SK-N-SH (cell line): ENCODE measurements around the gene B3GNT4. TPM values are rescaled to one million over a fixed set of nuclear protein-coding genes. Genes with fewer than 3 reads are reported as not detected.

Experiments
- CTCF ChIA-PET: fragments of 300-600, 350-600 bp; formaldehyde crosslinking; extraction: SDS; loops from one replicate; lab custom pipeline; 2021; lab: Yijun Ruan, JAX
- POLR2A ChIA-PET: fragments of 350-600 bp; sonication (Branson Sonifier 250); formaldehyde crosslinking; extraction: SDS; loops from one replicate; lab custom pipeline; 2020; ENCODE audit warnings: antibody characterized with exemption, inconsistent platforms; lab: Yijun Ruan, JAX
- DNase-seq: peaks from one replicate; pipeline ENCODE4 v3.0.0; 2012
- H2AFZ ChIP-seq: fragments of 200-600 bp; sonication (generic); 2 replicates; pipeline ENCODE4 v1.8.1; 2016; ENCODE audit warnings: antibody characterized with exemption, mild to moderate bottlenecking, low read depth
- H3F3A ChIP-seq: fragments of 200-600 bp; sonication (generic); replicated peaks from 2 replicates; pipeline ENCODE3; 2016; ENCODE audit warnings: antibody characterized with exemption, mild to moderate bottlenecking; ENCODE audit not compliant: insufficient read depth
- H3K27ac ChIP-seq, 2 experiments: fragments of 200-500 bp in 1 of 2; fragments of 200-600 bp in 1 of 2; sonication (Bioruptor generic) in 1 of 2; sonication (generic), shearing (Covaris generic) in 1 of 2; 2 replicates each; pipeline versions ENCODE4 v1.5.1 to v1.6.1; 2014 to 2016; ENCODE audit warnings: low read depth in 2 of 2, inconsistent platforms in 1 of 2, low read length in 1 of 2, mild to moderate bottlenecking in 1 of 2, mixed read lengths in 1 of 2
- H3K27me3 ChIP-seq: fragments of 200-600 bp; sonication (generic), shearing (Covaris generic); 2 replicates; pipeline ENCODE4 v1.6.1; 2016; ENCODE audit warnings: mixed run types; ENCODE audit not compliant: insufficient read depth
- H3K36me3 ChIP-seq, 2 experiments: fragments of 200-500 bp in 1 of 2; fragments of 200-600 bp in 1 of 2; sonication (Bioruptor generic) in 1 of 2; sonication (generic) in 1 of 2; replicated peaks in 1 of 2; 2 replicates each; pipeline versions ENCODE3 to v1.5.1; 2014 to 2016; ENCODE audit warnings: low read length in 1 of 2, mild to moderate bottlenecking in 1 of 2; ENCODE audit not compliant: insufficient read depth in 2 of 2, control insufficient read depth in 1 of 2
- H3K4me1 ChIP-seq, 2 experiments: fragments of 200-500 bp in 1 of 2; fragments of 200-600 bp in 1 of 2; sonication (Bioruptor generic) in 1 of 2; sonication (generic), shearing (Covaris generic) in 1 of 2; 2 replicates each; pipeline versions ENCODE4 v1.5.1 to v1.6.1; 2014 to 2016; ENCODE audit warnings: low read depth in 1 of 2, low read length in 1 of 2, mixed run types in 1 of 2; ENCODE audit not compliant: insufficient read depth in 2 of 2, control insufficient read depth in 1 of 2
- H3K4me2 ChIP-seq: fragments of 200-600 bp; sonication (generic), shearing (Covaris generic); 2 replicates; pipeline ENCODE4 v1.6.1; 2017; ENCODE audit warnings: mixed run types
- H3K4me3 ChIP-seq, 2 experiments: fragments of 200-500 bp in 1 of 2; fragments of 200-600 bp in 1 of 2; sonication (Bioruptor generic) in 1 of 2; sonication (generic), shearing (Covaris generic) in 1 of 2; 2 replicates each; pipeline versions ENCODE4 v1.5.1 to v1.8.1; 2014 to 2016; ENCODE audit warnings: low read depth in 2 of 2, inconsistent platforms in 1 of 2, low read length in 1 of 2, mild to moderate bottlenecking in 1 of 2, mixed read lengths in 1 of 2, moderate library complexity in 1 of 2
- H3K79me2 ChIP-seq: fragments of 200-600 bp; sonication (generic); 2 replicates; pipeline ENCODE4 v1.8.1; 2017; ENCODE audit warnings: mild to moderate bottlenecking; ENCODE audit not compliant: insufficient read depth
- H3K9ac ChIP-seq: fragments of 200-600 bp; sonication (generic); 2 replicates; pipeline ENCODE4 v1.6.1; 2017; ENCODE audit warnings: mixed run types
- H3K9me2 ChIP-seq: fragments of 200-600 bp; sonication (generic); 2 replicates; pipeline ENCODE4 v1.6.1; 2017; ENCODE audit warnings: mixed run types
- H3K9me3 ChIP-seq: fragments of 200-600 bp; sonication (generic); 2 replicates; pipeline ENCODE4 v1.6.1; 2017; ENCODE audit warnings: mixed run types, mild to moderate bottlenecking, moderate library complexity
- H4K20me1 ChIP-seq: fragments of 200-600 bp; sonication (generic); 2 replicates; pipeline ENCODE4 v1.6.1; 2017; ENCODE audit warnings: mild to moderate bottlenecking, mixed run types; ENCODE audit not compliant: insufficient read depth
- CHD2 ChIP-seq: fragments of 150-350 bp; IDR thresholded peaks from 2 replicates; pipeline ENCODE4 v1.6.1; 2018; ENCODE audit warnings: low read length; ENCODE audit not compliant: partially characterized antibody
- EP300 ChIP-seq, 2 experiments: IDR thresholded peaks; 2 replicates each; pipeline versions ENCODE4 v1.4.0 to v1.6.1; 2012; ENCODE audit warnings: borderline replicate concordance in 1 of 2, low read depth in 1 of 2, low read length in 1 of 2
- FOXJ3 ChIP-seq: sonication (generic); formaldehyde crosslinking; IDR thresholded peaks from 2 replicates; pipeline ENCODE4 v1.5.1; 2020; ENCODE audit warnings: mild to moderate bottlenecking, missing genetic modification reagents
- FOXM1 ChIP-seq: IDR thresholded peaks from 2 replicates; pipeline ENCODE4 v1.4.0; 2012; ENCODE audit warnings: low read depth, mild to moderate bottlenecking
- JUND ChIP-seq: IDR thresholded peaks from 2 replicates; pipeline ENCODE4 v1.4.0; 2012
- MXI1 ChIP-seq: IDR thresholded peaks from 2 replicates; pipeline ENCODE4 v1.6.1; 2012; ENCODE audit warnings: mild to moderate bottlenecking, low read depth, low read length, improper control_type of control experiment
- NFIC ChIP-seq: IDR thresholded peaks from 2 replicates; pipeline ENCODE4 v1.4.0; 2012; ENCODE audit warnings: borderline replicate concordance
- NRF1 ChIP-seq: IDR thresholded peaks from 2 replicates; pipeline ENCODE4 v1.6.1; 2012; ENCODE audit warnings: low read depth, mild to moderate bottlenecking, low read length
- RFX5 ChIP-seq: IDR thresholded peaks from 2 replicates; pipeline ENCODE4 v1.6.1; 2012; ENCODE audit warnings: mild to moderate bottlenecking, improper control_type of control experiment, low read length
- RXRA ChIP-seq: IDR thresholded peaks from 2 replicates; pipeline ENCODE4 v1.4.0; 2012; ENCODE audit warnings: low read depth, mild to moderate bottlenecking, borderline replicate concordance
- SIN3A ChIP-seq: IDR thresholded peaks from 2 replicates; pipeline ENCODE4 v1.6.1; 2012; ENCODE audit warnings: low read depth, mild to moderate bottlenecking, low read length, moderate library complexity, borderline replicate concordance
- SMC3 ChIP-seq: IDR thresholded peaks from 2 replicates; pipeline ENCODE4 v1.6.1; 2012; ENCODE audit warnings: low read depth, low read length, improper control_type of control experiment
- TEAD4 ChIP-seq: IDR thresholded peaks from 2 replicates; pipeline ENCODE4 v1.4.0; 2012; ENCODE audit warnings: mild to moderate bottlenecking, borderline replicate concordance; ENCODE audit not compliant: insufficient read depth
- WGBS: methylation state at CpG from one replicate; pipeline ENCODE4 v1.1.6; 2017; ENCODE audit warnings: low lambda C conversion rate; 5-methylcytosine and 5-hydroxymethylcytosine counted together
- polyA plus RNA-seq, 3 experiments: library from polyadenylated mRNA; depleted of rRNA; stranded (reverse); fragments of >200 nt; gene quantifications; 2 replicates each; pipeline ENCODE4 v1.2.3, GENCODE V29; 2012
- TF ChIP-seq, protein P1 (sequence below): IDR thresholded peaks from 2 replicates; pipeline ENCODE4; 2012
- TF ChIP-seq, protein P2 (sequence below): fragments of 200-600 bp; sonication (generic); IDR thresholded peaks from 2 replicates; pipeline ENCODE4 v1.6.1; 2017; ENCODE audit warnings: antibody characterized with exemption, mild to moderate bottlenecking, moderate library complexity
- TF ChIP-seq, protein P3 (sequence below): fragments of 150-350 bp; IDR thresholded peaks from 2 replicates; pipeline ENCODE4 v1.6.1; 2017; ENCODE audit warnings: antibody characterized with exemption, low read length, low read depth, borderline replicate concordance
- TF ChIP-seq, protein P4 (sequence below): IDR thresholded peaks from 2 replicates; pipeline ENCODE4 v1.4.0; 2012; ENCODE audit warnings: low read depth, borderline replicate concordance
- TF ChIP-seq, protein P5 (sequence below): IDR thresholded peaks from 2 replicates; pipeline ENCODE4 v1.4.0; 2012; ENCODE audit warnings: low read depth, borderline replicate concordance
- TF ChIP-seq, protein P6 (sequence below): IDR thresholded peaks from 2 replicates; pipeline ENCODE4 v1.6.1; 2012; ENCODE audit warnings: mild to moderate bottlenecking, low read depth, low read length, moderate library complexity

The B3GNT4 gene
- polyA plus RNA-seq, 1 of the 3 experiments (the other 2 are of a cell fraction): 0.81 TPM

DNA sequence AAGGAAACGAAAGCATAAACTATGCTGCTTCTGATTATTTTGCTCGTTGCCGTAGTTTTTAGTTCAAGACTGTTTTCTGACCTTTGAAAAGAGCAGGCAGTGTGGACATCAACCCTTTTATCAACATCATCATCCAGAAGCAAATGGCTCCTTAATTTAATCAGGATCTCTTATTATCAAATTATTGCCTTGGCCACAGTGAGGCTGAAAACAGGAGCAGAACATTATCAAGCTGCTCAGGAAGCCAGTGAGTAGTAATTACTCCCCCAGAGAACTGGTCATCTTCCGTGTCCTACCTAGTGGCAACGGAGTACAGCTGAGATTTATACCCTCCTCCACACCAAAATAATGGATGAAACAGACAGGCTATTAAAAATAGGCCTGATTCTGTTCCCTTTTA is 24.6 kb downstream of the B3GNT4 start (continued):
- TF ChIP-seq JUND (no peak), FOXM1 (no peak), SMC3 (no peak), NFIC (no peak), EP300 (IDR thresholded peaks at IDR 0.05; ENCODE audit: borderline replicate concordance in 1 of 2, low read depth in 1 of 2, low read length in 1 of 2) (peak in 1 of 2 experiments; percentile 98; a peak in 2 of 4 replicates)
- TF ChIP-seq, protein P1, sequence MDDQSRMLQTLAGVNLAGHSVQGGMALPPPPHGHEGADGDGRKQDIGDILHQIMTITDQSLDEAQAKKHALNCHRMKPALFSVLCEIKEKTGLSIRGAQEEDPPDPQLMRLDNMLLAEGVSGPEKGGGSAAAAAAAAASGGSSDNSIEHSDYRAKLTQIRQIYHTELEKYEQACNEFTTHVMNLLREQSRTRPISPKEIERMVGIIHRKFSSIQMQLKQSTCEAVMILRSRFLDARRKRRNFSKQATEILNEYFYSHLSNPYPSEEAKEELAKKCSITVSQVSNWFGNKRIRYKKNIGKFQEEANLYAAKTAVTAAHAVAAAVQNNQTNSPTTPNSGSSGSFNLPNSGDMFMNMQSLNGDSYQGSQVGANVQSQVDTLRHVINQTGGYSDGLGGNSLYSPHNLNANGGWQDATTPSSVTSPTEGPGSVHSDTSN: no peak
- TF ChIP-seq, protein P2, sequence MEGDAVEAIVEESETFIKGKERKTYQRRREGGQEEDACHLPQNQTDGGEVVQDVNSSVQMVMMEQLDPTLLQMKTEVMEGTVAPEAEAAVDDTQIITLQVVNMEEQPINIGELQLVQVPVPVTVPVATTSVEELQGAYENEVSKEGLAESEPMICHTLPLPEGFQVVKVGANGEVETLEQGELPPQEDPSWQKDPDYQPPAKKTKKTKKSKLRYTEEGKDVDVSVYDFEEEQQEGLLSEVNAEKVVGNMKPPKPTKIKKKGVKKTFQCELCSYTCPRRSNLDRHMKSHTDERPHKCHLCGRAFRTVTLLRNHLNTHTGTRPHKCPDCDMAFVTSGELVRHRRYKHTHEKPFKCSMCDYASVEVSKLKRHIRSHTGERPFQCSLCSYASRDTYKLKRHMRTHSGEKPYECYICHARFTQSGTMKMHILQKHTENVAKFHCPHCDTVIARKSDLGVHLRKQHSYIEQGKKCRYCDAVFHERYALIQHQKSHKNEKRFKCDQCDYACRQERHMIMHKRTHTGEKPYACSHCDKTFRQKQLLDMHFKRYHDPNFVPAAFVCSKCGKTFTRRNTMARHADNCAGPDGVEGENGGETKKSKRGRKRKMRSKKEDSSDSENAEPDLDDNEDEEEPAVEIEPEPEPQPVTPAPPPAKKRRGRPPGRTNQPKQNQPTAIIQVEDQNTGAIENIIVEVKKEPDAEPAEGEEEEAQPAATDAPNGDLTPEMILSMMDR: no peak
- TF ChIP-seq, all 33 proteins: peak for 9

DNA sequence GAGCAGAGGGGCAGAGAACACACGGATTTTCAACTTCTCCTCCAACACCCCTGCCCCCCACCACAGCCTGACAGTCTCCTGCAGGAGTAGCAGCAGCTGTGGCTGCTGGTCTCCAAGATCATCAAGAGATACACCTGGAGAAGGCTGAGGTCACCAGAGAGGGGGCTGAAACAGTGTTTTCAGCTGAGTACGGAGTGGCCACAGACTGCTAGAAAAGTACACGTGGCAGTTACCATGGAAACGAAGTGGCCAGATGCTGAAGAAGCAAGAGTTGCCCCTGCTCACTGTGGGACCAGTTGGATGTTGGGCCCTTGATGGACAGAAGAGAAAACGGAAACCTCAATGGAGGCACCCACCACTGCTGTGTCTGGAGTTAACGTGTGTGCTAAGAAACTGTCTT is 27.3 kb downstream of the B3GNT4 start:
- no peaks in the 10 kb centered on the region for H3K9me2 ChIP-seq
- ChIA-PET CTCF (interaction anchor here (1.0 to 1.6 kb wide), 2 partner anchors 14 to 125 kb away, joined by 3 to 4 read pairs; no protein-coding TSS in a partner anchor), POLR2A (no interaction called here)
- H3K27ac ChIP-seq: peak overlapping the region in 1 of 2 experiments; percentile 98; a peak in 2 of 4 replicates
- peaks cover 7% of the 10 kb centered on the region for H3F3A ChIP-seq
- TF ChIP-seq, protein P3, sequence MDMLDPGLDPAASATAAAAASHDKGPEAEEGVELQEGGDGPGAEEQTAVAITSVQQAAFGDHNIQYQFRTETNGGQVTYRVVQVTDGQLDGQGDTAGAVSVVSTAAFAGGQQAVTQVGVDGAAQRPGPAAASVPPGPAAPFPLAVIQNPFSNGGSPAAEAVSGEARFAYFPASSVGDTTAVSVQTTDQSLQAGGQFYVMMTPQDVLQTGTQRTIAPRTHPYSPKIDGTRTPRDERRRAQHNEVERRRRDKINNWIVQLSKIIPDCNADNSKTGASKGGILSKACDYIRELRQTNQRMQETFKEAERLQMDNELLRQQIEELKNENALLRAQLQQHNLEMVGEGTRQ: no peak
- TF ChIP-seq, protein P4, sequence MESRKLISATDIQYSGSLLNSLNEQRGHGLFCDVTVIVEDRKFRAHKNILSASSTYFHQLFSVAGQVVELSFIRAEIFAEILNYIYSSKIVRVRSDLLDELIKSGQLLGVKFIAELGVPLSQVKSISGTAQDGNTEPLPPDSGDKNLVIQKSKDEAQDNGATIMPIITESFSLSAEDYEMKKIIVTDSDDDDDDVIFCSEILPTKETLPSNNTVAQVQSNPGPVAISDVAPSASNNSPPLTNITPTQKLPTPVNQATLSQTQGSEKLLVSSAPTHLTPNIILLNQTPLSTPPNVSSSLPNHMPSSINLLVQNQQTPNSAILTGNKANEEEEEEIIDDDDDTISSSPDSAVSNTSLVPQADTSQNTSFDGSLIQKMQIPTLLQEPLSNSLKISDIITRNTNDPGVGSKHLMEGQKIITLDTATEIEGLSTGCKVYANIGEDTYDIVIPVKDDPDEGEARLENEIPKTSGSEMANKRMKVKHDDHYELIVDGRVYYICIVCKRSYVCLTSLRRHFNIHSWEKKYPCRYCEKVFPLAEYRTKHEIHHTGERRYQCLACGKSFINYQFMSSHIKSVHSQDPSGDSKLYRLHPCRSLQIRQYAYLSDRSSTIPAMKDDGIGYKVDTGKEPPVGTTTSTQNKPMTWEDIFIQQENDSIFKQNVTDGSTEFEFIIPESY: no peak
- no peak for TF ChIP-seq CHD2
- TF ChIP-seq, protein P5, sequence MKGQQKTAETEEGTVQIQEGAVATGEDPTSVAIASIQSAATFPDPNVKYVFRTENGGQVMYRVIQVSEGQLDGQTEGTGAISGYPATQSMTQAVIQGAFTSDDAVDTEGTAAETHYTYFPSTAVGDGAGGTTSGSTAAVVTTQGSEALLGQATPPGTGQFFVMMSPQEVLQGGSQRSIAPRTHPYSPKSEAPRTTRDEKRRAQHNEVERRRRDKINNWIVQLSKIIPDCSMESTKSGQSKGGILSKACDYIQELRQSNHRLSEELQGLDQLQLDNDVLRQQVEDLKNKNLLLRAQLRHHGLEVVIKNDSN: no peak
- TF ChIP-seq RXRA: no peak
- no peak for TF ChIP-seq TEAD4
- TF ChIP-seq, protein P1: no peak
- TF ChIP-seq MXI1: no peak
- TF ChIP-seq EP300 (IDR thresholded peaks at IDR 0.05; ENCODE audit: borderline replicate concordance in 1 of 2, low read depth in 1 of 2, low read length in 1 of 2): no peak
- no peak for TF ChIP-seq NRF1
- TF ChIP-seq, protein P6, sequence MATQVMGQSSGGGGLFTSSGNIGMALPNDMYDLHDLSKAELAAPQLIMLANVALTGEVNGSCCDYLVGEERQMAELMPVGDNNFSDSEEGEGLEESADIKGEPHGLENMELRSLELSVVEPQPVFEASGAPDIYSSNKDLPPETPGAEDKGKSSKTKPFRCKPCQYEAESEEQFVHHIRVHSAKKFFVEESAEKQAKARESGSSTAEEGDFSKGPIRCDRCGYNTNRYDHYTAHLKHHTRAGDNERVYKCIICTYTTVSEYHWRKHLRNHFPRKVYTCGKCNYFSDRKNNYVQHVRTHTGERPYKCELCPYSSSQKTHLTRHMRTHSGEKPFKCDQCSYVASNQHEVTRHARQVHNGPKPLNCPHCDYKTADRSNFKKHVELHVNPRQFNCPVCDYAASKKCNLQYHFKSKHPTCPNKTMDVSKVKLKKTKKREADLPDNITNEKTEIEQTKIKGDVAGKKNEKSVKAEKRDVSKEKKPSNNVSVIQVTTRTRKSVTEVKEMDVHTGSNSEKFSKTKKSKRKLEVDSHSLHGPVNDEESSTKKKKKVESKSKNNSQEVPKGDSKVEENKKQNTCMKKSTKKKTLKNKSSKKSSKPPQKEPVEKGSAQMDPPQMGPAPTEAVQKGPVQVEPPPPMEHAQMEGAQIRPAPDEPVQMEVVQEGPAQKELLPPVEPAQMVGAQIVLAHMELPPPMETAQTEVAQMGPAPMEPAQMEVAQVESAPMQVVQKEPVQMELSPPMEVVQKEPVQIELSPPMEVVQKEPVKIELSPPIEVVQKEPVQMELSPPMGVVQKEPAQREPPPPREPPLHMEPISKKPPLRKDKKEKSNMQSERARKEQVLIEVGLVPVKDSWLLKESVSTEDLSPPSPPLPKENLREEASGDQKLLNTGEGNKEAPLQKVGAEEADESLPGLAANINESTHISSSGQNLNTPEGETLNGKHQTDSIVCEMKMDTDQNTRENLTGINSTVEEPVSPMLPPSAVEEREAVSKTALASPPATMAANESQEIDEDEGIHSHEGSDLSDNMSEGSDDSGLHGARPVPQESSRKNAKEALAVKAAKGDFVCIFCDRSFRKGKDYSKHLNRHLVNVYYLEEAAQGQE: no peak
- TF ChIP-seq FOXJ3 (CRISPR knock-in tag): no peak
- no peak for TF ChIP-seq RFX5
- TF ChIP-seq SIN3A: no peak
- no peak overlapping the region for H3K9ac ChIP-seq
- no peak overlapping the region for H3K4me2 ChIP-seq
- no peaks in the 10 kb centered on the region for H3K27me3 ChIP-seq
- 77% methylated on average over 6 of the region's 6 CpGs for WGBS
- peaks cover 7% of the 10 kb centered on the region; the same call in 1 of the 2 replicates for H4K20me1 ChIP-seq
- no peak overlapping the region for H3K4me3 ChIP-seq
- H2AFZ ChIP-seq: no peak overlapping the region
- no peak for DNase-seq
- H3K36me3 ChIP-seq: peaks cover 11 to 29% of the 10 kb centered on the region in 2 experiments
- no peaks in the 10 kb centered on the region for H3K9me3 ChIP-seq
- no peaks in the 10 kb centered on the region for H3K79me2 ChIP-seq
- H3K4me1 ChIP-seq: peaks cover 5 to 31% of the 10 kb centered on the region in 2 experiments; a peak in 3 of 4 replicates
